NT2/D1 (cell line): ENCODE measurements around the gene ZNF746.

Experiments
- SUZ12 ChIP-seq: IDR thresholded peaks from 2 replicates; pipeline ENCODE4 v1.6.1; 2011; ENCODE audit not compliant: insufficient read length, insufficient read depth; ENCODE audit errors: extremely low read depth
- YY1 ChIP-seq: IDR thresholded peaks from 2 replicates; pipeline ENCODE4 v1.6.1; 2011; ENCODE audit not compliant: insufficient read length, insufficient read depth
- ZNF274 ChIP-seq: IDR thresholded peaks from 2 replicates; pipeline ENCODE4 v1.6.1; 2011; ENCODE audit warnings: mild to moderate bottlenecking, low read depth, low read length

DNA sequence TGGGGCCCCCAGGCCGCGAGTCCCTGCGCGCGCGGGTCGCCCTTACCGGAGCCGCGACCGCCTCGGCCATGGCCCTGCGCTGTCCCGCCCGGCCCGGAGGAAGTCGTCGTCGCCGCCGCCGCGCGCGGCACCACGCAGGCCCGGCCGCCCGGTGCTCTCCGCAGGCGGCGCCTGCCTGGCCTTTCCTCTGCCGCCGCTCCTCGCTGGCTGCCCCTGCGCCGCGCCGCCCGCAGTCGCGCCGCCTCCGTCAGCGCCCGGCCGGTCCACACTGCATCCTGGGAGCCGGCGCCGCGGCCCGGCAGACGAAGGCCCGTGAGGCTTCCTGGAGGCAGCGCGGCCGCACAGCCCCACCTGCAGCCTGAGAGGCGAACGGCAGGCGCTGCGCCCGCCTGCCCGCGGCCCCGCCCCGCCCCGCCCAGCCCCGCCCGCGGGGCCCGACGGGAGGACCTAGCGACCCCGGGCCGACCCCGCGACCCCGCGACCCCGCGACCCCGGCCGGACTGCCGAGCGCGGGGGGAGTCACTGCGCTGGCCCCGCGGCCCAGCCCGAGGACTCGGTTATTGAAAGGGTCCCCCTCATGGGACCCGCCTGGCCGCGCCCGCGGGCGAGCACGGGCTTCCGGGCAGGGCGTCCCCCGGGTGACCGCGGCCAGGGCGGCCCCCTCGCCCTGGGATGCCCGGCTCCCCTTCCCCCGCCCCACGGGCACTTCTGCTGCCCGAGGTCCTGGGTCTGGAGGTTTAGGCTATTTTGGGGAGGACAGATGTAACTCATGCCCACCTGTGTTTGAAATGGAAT, at the start of gene ZNF746:
- TF ChIP-seq ZNF274 (no peak), SUZ12 (no peak), YY1 (no peak)
